AG09319 (cell line): ENCODE data around the gene KSR2.
"Not testable (repeated sequence)": the region's sequence is repeated elsewhere in the genome, so short reads cannot be mapped to it uniquely, and the experiment has no call there.

ENCODE experiments used
- DNase-seq: peaks from one replicate; pipeline ENCODE4 v3.0.0-alpha.2; 2010; ENCODE audit warnings: low read depth; ENCODE audit errors: extremely low read depth
- CTCF ChIP-seq: IDR thresholded peaks from 2 replicates; pipeline ENCODE4 v1.5.1; 2011; ENCODE audit warnings: low read depth, mild to moderate bottlenecking, inconsistent platforms, low read length, moderate library complexity

The KSR2 gene

GRCh38 chr12:117869551-117869950 lies 99.2 kb downstream of the KSR2 start:
- DNase-seq = no peak
- TF ChIP-seq CTCF = no peak

GRCh38 chr12:117867348-117867747 lies 101.4 kb downstream of the KSR2 start:
- no peak for DNase-seq
- no peak for TF ChIP-seq CTCF

DNA sequence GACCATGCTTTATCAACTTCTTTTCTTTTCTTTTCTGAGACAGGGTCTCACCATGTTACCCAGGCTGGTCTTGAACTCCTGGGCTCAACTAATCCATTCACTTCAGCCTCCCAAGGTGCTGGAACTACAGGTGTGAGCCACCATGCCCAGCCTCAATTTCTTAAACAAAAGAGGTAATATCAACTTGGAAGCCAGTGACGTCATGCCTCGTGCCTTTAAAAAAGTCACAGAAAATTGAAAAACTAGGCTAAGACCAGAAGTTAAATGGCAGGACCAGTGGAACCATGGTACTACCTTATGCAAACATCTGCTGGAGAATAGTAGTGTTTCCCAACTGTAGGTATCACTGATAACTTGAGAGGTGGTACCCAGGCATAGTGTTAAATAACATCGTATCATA lies 103.3 kb downstream of the KSR2 start:
- no peak for TF ChIP-seq CTCF
- no peak for DNase-seq

DNA sequence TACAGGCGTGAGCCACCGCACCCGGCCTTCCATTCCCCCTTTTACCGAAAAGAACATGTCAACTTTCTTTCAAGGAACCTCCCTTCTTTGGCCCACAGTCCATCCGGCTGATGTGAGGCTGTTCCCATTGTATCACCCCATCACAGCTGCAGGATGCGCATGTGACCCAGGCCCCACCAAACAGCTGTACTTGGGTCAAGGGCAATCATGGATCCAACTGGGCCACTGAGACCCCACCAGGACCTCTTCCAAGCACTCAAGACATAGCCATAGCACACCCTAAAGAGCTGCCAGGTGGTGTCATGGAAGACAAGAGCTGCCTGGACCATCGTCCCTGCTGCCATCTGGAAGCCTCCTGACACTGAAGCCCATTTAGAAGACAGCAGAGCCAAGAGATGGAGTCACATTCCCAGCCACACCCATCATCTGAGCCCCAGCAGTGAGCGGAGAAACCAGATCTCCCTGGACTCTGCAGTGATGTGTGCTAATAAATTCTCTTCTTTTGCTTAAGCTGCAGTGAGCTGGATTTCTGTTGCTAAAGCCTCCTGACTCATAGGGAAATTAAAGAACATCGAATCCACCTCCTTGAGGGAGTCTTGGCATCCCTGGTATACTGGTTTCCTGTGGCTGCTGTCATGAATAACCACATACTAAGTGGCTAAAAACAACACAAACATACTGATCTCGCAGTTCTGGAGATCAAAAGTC lies 105.6 kb downstream of the KSR2 start:
- TF ChIP-seq CTCF = no peak
- DNase-seq = no peak

- TF ChIP-seq CTCF = no peak
- DNase-seq = no peak
These were observed 107.1 kb downstream of the KSR2 start for GRCh38 chr12:117861691-117862090.

DNA sequence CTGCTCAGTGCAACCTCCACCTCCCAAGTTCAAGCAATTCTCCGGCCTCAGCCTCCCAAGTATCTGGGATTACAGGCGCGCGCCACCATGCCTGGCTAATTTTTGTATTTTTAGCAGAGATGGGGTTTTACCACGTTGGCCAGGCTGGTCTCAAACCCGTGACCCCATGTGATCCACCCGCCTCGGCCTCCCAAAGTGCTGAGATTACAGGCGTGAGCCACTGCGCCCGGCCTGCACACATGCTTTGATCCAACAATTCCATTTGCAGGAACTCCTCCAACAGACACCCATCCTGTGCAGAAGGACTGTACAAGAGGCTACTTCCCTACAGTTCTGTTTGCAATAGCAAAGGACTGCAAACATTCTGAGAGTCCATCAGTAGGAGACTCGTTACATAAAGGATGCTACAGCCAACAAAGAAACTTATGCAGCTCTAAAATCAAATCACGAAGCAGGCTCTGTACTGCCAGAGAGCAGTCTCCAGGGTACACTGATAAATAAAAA lies 108.0 kb downstream of the KSR2 start:
- not testable (repeated sequence) for DNase-seq

- no peak for TF ChIP-seq CTCF
- DNase-seq = no peak
These were observed 108.7 kb downstream of the KSR2 start for GRCh38 chr12:117860111-117860510.
